Right lobe of liver (tissue), 4 donors: ENCODE results near the gene GNGT2.

Experiments
- POLR2A ChIP-seq: fragments of 450-650 bp; IDR thresholded peaks from one replicate; pipeline ENCODE4 v1.6.1; 2017; ENCODE audit warnings: antibody characterized with exemption, mild to moderate bottlenecking
- TF ChIP-seq, protein P1 (sequence below), 4 donors: fragments of 200-600 bp in 3 of 4; fragments of 450-650 bp in 1 of 4; IDR thresholded peaks; one replicate each; pipeline versions ENCODE4 v1.5.1 to v1.8.0; 2016 to 2022; ENCODE audit warnings: antibody characterized with exemption in 4 of 4, mild to moderate bottlenecking in 2 of 4
- donor health status: DM: no; HTN: no; CAD: no.
- donor health status: DM: no; HTN: no; CAD: no.
- donor health status: DM: no; HTN: yes; CAD: no.

GRCh38 chr17:49229076-49229804 is 18.9 kb upstream of the GNGT2 start:
- TF ChIP-seq, protein P1, sequence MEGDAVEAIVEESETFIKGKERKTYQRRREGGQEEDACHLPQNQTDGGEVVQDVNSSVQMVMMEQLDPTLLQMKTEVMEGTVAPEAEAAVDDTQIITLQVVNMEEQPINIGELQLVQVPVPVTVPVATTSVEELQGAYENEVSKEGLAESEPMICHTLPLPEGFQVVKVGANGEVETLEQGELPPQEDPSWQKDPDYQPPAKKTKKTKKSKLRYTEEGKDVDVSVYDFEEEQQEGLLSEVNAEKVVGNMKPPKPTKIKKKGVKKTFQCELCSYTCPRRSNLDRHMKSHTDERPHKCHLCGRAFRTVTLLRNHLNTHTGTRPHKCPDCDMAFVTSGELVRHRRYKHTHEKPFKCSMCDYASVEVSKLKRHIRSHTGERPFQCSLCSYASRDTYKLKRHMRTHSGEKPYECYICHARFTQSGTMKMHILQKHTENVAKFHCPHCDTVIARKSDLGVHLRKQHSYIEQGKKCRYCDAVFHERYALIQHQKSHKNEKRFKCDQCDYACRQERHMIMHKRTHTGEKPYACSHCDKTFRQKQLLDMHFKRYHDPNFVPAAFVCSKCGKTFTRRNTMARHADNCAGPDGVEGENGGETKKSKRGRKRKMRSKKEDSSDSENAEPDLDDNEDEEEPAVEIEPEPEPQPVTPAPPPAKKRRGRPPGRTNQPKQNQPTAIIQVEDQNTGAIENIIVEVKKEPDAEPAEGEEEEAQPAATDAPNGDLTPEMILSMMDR (IDR thresholded peaks at IDR 0.05), result no peak
- no peak for TF ChIP-seq POLR2A
